SK-N-MC (cell line): ENCODE data around the gene SRI.

Experiments
- EZH2 ChIP-seq: fragments of 200-600 bp; sonication (generic); IDR thresholded peaks from one replicate; pipeline ENCODE4 v1.6.1; 2017; ENCODE audit warnings: antibody characterized with exemption
- POLR2AphosphoS5 ChIP-seq: IDR thresholded peaks from 2 replicates; pipeline ENCODE4 v1.6.1; 2012; ENCODE audit warnings: mild to moderate bottlenecking, low read depth, low read length, borderline replicate concordance

- TF ChIP-seq POLR2AphosphoS5, result no peak
- no peak for TF ChIP-seq EZH2
Observed at GRCh38 chr7:88267421-88267820, 47.6 kb upstream of the SRI start.
